HepG2 (cell line): Measurements from ENCODE around the gene SPOPL. TPM values are rescaled to one million over a fixed set of nuclear protein-coding genes. Genes with fewer than 3 reads are reported as not detected.
A peak's percentile ranks its signal among the peaks of the same experiment; 100 is the strongest.

Experiments
- ATAC-seq: fragments of 200-7000 bp; cut with Tn5 transposase; 3 replicates; pipeline ENCODE4 v1.9.1; 2020; ENCODE audit warnings: mild to moderate bottlenecking, moderate library complexity
- BruUV-seq: library from RNA; stranded (reverse); fragments of 400-500 nt; replicated peaks from 2 replicates; lab custom pipeline; 2021; lab: Mats Ljungman, UMichigan
- CTCF ChIA-PET: fragments of 300-600 bp; formaldehyde crosslinking; extraction: SDS; loops from one replicate; lab custom pipeline; 2021; ENCODE audit warnings: low total read pairs, inconsistent platforms, low intra/inter-chr PET ratio; lab: Yijun Ruan, JAX
- POLR2A ChIA-PET: fragments of 350-600 bp; sonication (Branson Sonifier 250); formaldehyde crosslinking; loops from one replicate; lab custom pipeline; 2020; ENCODE audit warnings: antibody characterized with exemption, inconsistent platforms; lab: Yijun Ruan, JAX
- DNase-seq: peaks from one replicate; pipeline ENCODE4 v3.0.0-alpha.2; 2015; ENCODE audit warnings: low spot score
- FAIRE-seq: peaks from 3 replicates; lab custom pipeline; 2011; peaks lifted over from hg19 to GRCh38; lab: Jason Lieb, UNC
- H2AFZ ChIP-seq: one replicate; pipeline ENCODE4 v1.6.1; 2011; ENCODE audit warnings: low read length, inconsistent platforms
- H3K27ac ChIP-seq: fragments of 300-600 bp; 3 replicates; pipeline ENCODE4 v1.8.0; 2011; ENCODE audit warnings: mixed run types, mild to moderate bottlenecking, mixed read lengths, low read length, inconsistent platforms; ENCODE audit not compliant: insufficient read depth; ENCODE audit errors: extremely low read length
- H3K27me3 ChIP-seq, 2 experiments: fragments of 200-600 bp in 1 of 2; 2 replicates in 1 of 2; 3 replicates in 1 of 2; pipeline versions ENCODE4 v1.6.0 to v1.8.0; 2011; ENCODE audit warnings: low read length in 2 of 2, mild to moderate bottlenecking in 2 of 2, moderate library complexity in 2 of 2, inconsistent platforms in 1 of 2; ENCODE audit not compliant: insufficient read depth in 2 of 2, control insufficient read depth in 1 of 2
- H3K36me3 ChIP-seq, 2 experiments: fragments of 200-600 bp in 1 of 2; replicated peaks in 1 of 2; 2 replicates in 1 of 2; 3 replicates in 1 of 2; pipeline versions ENCODE4 v1.5.1 to v1.8.0; 2011; ENCODE audit warnings: low read length in 2 of 2, inconsistent platforms in 1 of 2; ENCODE audit not compliant: insufficient read depth in 2 of 2, control insufficient read depth in 1 of 2
- H3K4me1 ChIP-seq: 2 replicates; pipeline ENCODE4 v1.5.1; 2012; ENCODE audit warnings: low read length, inconsistent platforms; ENCODE audit not compliant: insufficient read depth
- H3K4me2 ChIP-seq: 2 replicates; pipeline ENCODE4 v1.6.0; 2011; ENCODE audit warnings: low read depth, low read length, inconsistent platforms
- H3K4me3 ChIP-seq, 3 experiments: fragments of 200-600 bp in 1 of 3; sonication (generic), shearing (Covaris generic) in 1 of 3; replicated peaks in 1 of 3; 2 replicates each; pipeline ENCODE4 v1.5.1; 2011 to 2016; ENCODE audit warnings: low read length in 3 of 3, inconsistent platforms in 2 of 3, low read depth in 2 of 3, mild to moderate bottlenecking in 2 of 3, control low read depth in 1 of 3, mixed read lengths in 1 of 3; ENCODE audit not compliant: insufficient read depth in 1 of 3
- H3K79me2 ChIP-seq: one replicate; pipeline ENCODE4 v1.6.1; 2011; ENCODE audit warnings: low read length, inconsistent platforms; ENCODE audit not compliant: insufficient read depth
- H3K9ac ChIP-seq: 2 replicates; pipeline ENCODE4 v1.6.0; 2011; ENCODE audit warnings: mild to moderate bottlenecking, low read depth, low read length, inconsistent platforms; ENCODE audit not compliant: insufficient read depth
- H3K9me3 ChIP-seq: 2 replicates; pipeline ENCODE4 v1.5.1; 2012; ENCODE audit warnings: mild to moderate bottlenecking, low read length
- H4K20me1 ChIP-seq: 2 replicates; pipeline ENCODE4 v1.6.0; 2011; ENCODE audit warnings: inconsistent platforms, mild to moderate bottlenecking, low read length, moderate library complexity; ENCODE audit not compliant: insufficient read depth
- ATF4 ChIP-seq, 2 experiments: fragments of 450-650 bp in 1 of 2; sonication (generic) in 1 of 2; formaldehyde crosslinking; IDR thresholded peaks; 2 replicates each; pipeline versions ENCODE4 v1.5.0 to v1.8.0; 2020 to 2022; ENCODE audit warnings: mild to moderate bottlenecking in 1 of 2, missing genetic modification reagents in 1 of 2
- BATF2 ChIP-seq: sonication (generic); formaldehyde crosslinking; IDR thresholded peaks from 2 replicates; pipeline ENCODE4 v1.8.0; 2022; ENCODE audit warnings: mild to moderate bottlenecking, missing genetic modification reagents, moderate library complexity
- CCAR2 ChIP-seq: fragments of 200-400 bp; formaldehyde crosslinking; optimal IDR thresholded peaks from 2 replicates; pipeline ENCODE3; 2018; ENCODE audit warnings: low read depth, mild to moderate bottlenecking, low read length, moderate library complexity
- CENPX ChIP-seq: sonication (generic); formaldehyde crosslinking; IDR thresholded peaks from 2 replicates; pipeline ENCODE4 v1.9.0; 2021; ENCODE audit warnings: mild to moderate bottlenecking, missing genetic modification reagents, moderate library complexity
- DNMT1 ChIP-seq: sonication (generic); formaldehyde crosslinking; IDR thresholded peaks from 2 replicates; pipeline ENCODE4 v1.5.1; 2020; ENCODE audit warnings: mild to moderate bottlenecking, missing genetic modification reagents
- ESRRA ChIP-seq: sonication (generic); formaldehyde crosslinking; IDR thresholded peaks from 2 replicates; pipeline ENCODE4 v1.5.1; 2020; ENCODE audit warnings: mild to moderate bottlenecking, low read depth, missing genetic modification reagents
- MZF1 ChIP-seq: sonication (generic); formaldehyde crosslinking; IDR thresholded peaks from 2 replicates; pipeline ENCODE4 v1.8.1; 2023; ENCODE audit warnings: mild to moderate bottlenecking, missing genetic modification reagents, borderline replicate concordance
- NR0B2 ChIP-seq: sonication (generic); formaldehyde crosslinking; IDR thresholded peaks from 2 replicates; pipeline ENCODE4 v1.4.0; 2020; ENCODE audit warnings: mild to moderate bottlenecking, missing genetic modification reagents
- PAX8 ChIP-seq: sonication (generic); formaldehyde crosslinking; IDR thresholded peaks from 2 replicates; pipeline ENCODE4 v1.8.0; 2022; ENCODE audit warnings: mild to moderate bottlenecking, missing genetic modification reagents, borderline replicate concordance
- PHF20 ChIP-seq: sonication (generic); formaldehyde crosslinking; IDR thresholded peaks from 2 replicates; pipeline ENCODE4 v1.5.0; 2020; ENCODE audit warnings: mild to moderate bottlenecking, missing genetic modification reagents
- RAD21 ChIP-seq: fragments of 450-650 bp; formaldehyde crosslinking; IDR thresholded peaks from 2 replicates; pipeline ENCODE4 v1.5.0; 2020; ENCODE audit warnings: mild to moderate bottlenecking
- RFX5 ChIP-seq: IDR thresholded peaks from 2 replicates; pipeline ENCODE4 v1.6.1; 2011; ENCODE audit warnings: low read depth, low read length, improper control_type of control experiment
- ZNF281 ChIP-seq: sonication (generic); formaldehyde crosslinking; IDR thresholded peaks from 2 replicates; pipeline ENCODE4 v1.4.0; 2020; ENCODE audit warnings: missing genetic modification reagents, borderline replicate concordance
- ZNF547 ChIP-seq: sonication (generic); formaldehyde crosslinking; IDR thresholded peaks from 2 replicates; pipeline ENCODE4 v1.5.1; 2020; ENCODE audit warnings: mild to moderate bottlenecking, missing genetic modification reagents
- ZNF563 ChIP-seq: sonication (generic); formaldehyde crosslinking; IDR thresholded peaks from 2 replicates; pipeline ENCODE4 v1.8.0; 2022; ENCODE audit warnings: mild to moderate bottlenecking, moderate library complexity, missing genetic modification reagents
- WGBS: methylation state at CpG from one replicate; pipeline ENCODE4 v1.1.6; 2017; ENCODE audit warnings: low lambda C conversion rate; 5-methylcytosine and 5-hydroxymethylcytosine counted together
- in situ Hi-C: cut with HindIII; loops from 2 replicates; pipeline ENCODE4 v1.10.0; 2017; ENCODE audit warnings: low pct_unique_long_range_greater_than_20kb; ENCODE audit not compliant: extremely low pct_ligation_motif_present
- intact Hi-C: fragments of 100-400 bp; cut with micrococcal nuclease; formaldehyde crosslinking; loops from one replicate; pipeline ENCODE4 v1.10.0; 2022; ENCODE audit not compliant: unreplicated experiment
- polyA plus RNA-seq, 8 experiments: library from polyadenylated mRNA; depleted of rRNA in 3 of 8; stranded (reverse) in 7 of 8; unstranded in 1 of 8; fragments of >200 nt; fragmentation: Illumina TruSeq in 4 of 8; extraction: Trizol in 4 of 8; gene quantifications; 2 replicates each; pipeline versions ENCODE4 v1.2.1 to v1.2.3, GENCODE V29; 2011 to 2016; ENCODE audit warnings: low read depth in 4 of 8, missing spikeins in 1 of 8, mixed read lengths in 1 of 8; ENCODE audit not compliant: insufficient read depth in 1 of 8
- total RNA-seq, 5 experiments: library from RNA; depleted of rRNA; stranded (reverse); fragments of >200 nt; fragmentation: Illumina TruSeq; extraction: Trizol; gene quantifications; 2 replicates each; pipeline ENCODE4 v1.2.3, GENCODE V29; 2016; ENCODE audit warnings: low read depth in 1 of 5

SPOPL gene
- total and polyA plus RNA-seq, 2 of the 13 experiments (the other 11 are each of a cell fraction or from before 2014, with no cell fraction given): 12.6 to 51.6 TPM

- intact Hi-C loops: no loop called here
- CTCF ChIA-PET: no interaction called here
Observed at GRCh38 chr2:138596403-138596802, 94.8 kb downstream of the SPOPL start.

GRCh38 chr2:138600732-138601457 lies 99.3 kb downstream of the SPOPL start:
- H3K9ac ChIP-seq: no peak overlapping the region
- in situ Hi-C loops (no loop called here), intact Hi-C loops (no loop called here)
- POLR2A ChIA-PET: no interaction called here
- 96% methylated on average over 3 of the region's 3 CpGs for WGBS
- TF ChIP-seq ATF4 (CRISPR knock-in tag; IDR thresholded peaks at IDR 0.05) (no peak), PHF20 (no peak), CENPX (CRISPR knock-in tag) (no peak), ZNF547 (CRISPR knock-in tag) (no peak), ZNF281 (CRISPR knock-in tag) (no peak), BATF2 (no peak)
- no peak overlapping the region for H2AFZ ChIP-seq
- H3K9me3 ChIP-seq: no peaks in the 10 kb centered on the region
- H3K27ac ChIP-seq: no peak overlapping the region
- no peak for DNase-seq
- no peaks in the 10 kb centered on the region for H3K36me3 ChIP-seq
- no peaks in the 10 kb centered on the region for H3K4me1 ChIP-seq
- no peak overlapping the region for H3K4me3 ChIP-seq
- H3K27me3 ChIP-seq: no peaks in the 10 kb centered on the region
- CTCF ChIA-PET: no interaction called here
- ATAC-seq: no peak
- no TSS peak for BruUV-seq
- no peak for FAIRE-seq
- H3K4me2 ChIP-seq: no peak overlapping the region
- H4K20me1 ChIP-seq: no peaks in the 10 kb centered on the region
- no peaks in the 10 kb centered on the region for H3K79me2 ChIP-seq

More at GRCh38 chr2:138596403-138596802, 94.8 kb downstream of the SPOPL start:
- Histone ChIP-seq H3K9ac (no peak overlapping the region), H3K4me2 (no peak overlapping the region), H3K4me1 (no peaks in the 10 kb centered on the region), H2AFZ (no peak overlapping the region), H3K27ac (no peak overlapping the region), H3K9me3 (no peaks in the 10 kb centered on the region), H3K27me3 (no peaks in the 10 kb centered on the region), H4K20me1 (no peaks in the 10 kb centered on the region), H3K4me3 (no peak overlapping the region), H3K79me2 (no peaks in the 10 kb centered on the region), H3K36me3 (no peaks in the 10 kb centered on the region; a peak in 1 of 5 replicates)
- TF ChIP-seq ESRRA (CRISPR knock-in tag): no peak
- TF ChIP-seq NR0B2 (CRISPR knock-in tag): no peak
- no peak for TF ChIP-seq ZNF563 (CRISPR knock-in tag)
- no peak for TF ChIP-seq DNMT1
- no peak for TF ChIP-seq RAD21 (CRISPR knock-in tag)
- TF ChIP-seq PAX8 (CRISPR knock-in tag): no peak
- no peak for TF ChIP-seq CCAR2
- no peak for TF ChIP-seq MZF1 (CRISPR knock-in tag)
- TF ChIP-seq RFX5: no peak
- TF ChIP-seq CENPX (CRISPR knock-in tag): no peak
- FAIRE-seq: no peak
- in situ Hi-C loops: no loop called here
- DNase-seq: no peak
- POLR2A ChIA-PET: no interaction called here
- ATAC-seq: peak; percentile 64
- WGBS: 98% methylated on average over 3 of the region's 3 CpGs
- no TSS peak for BruUV-seq
